H1 (cell line): ENCODE measurements around the gene ARHGEF10L. TPM values are rescaled to one million over a fixed set of nuclear protein-coding genes. Genes with fewer than 3 reads are reported as not detected.

Experiments used
- CTCF ChIA-PET: fragments of 300-600 bp; sonication (Branson Sonifier 250); formaldehyde crosslinking; loops from one replicate; lab custom pipeline; 2021; ENCODE audit not compliant: partially characterized antibody; lab: Charles Lee
- POLR2A ChIA-PET: fragments of 300-600 bp; sonication (Branson Sonifier 250); formaldehyde crosslinking; loops from one replicate; lab custom pipeline; 2021; ENCODE audit warnings: inconsistent platforms; ENCODE audit not compliant: partially characterized antibody; lab: Charles Lee
- DNase-seq, 2 experiments: peaks; one replicate each; pipeline versions ENCODE4 v3.0.0 to v3.0.0-alpha.2; 2010 to 2022; ENCODE audit warnings: low spot score in 2 of 2, low read depth in 1 of 2, mixed read lengths in 1 of 2
- FAIRE-seq: peaks from 2 replicates; lab custom pipeline; 2011; peaks lifted over from hg19 to GRCh38; lab: Jason Lieb, UNC
- H2AFZ ChIP-seq: 2 replicates; pipeline ENCODE4 v1.8.1; 2012; ENCODE audit warnings: low read length, inconsistent platforms
- H2AK5ac ChIP-seq: 2 replicates; pipeline ENCODE4 v1.6.1; 2013; ENCODE audit warnings: low read depth, low read length
- H2BK120ac ChIP-seq: replicated peaks from 2 replicates; pipeline ENCODE3; 2013; ENCODE audit warnings: low read depth, low read length, inconsistent platforms
- H2BK12ac ChIP-seq: 2 replicates; pipeline ENCODE4 v1.6.1; 2013; ENCODE audit warnings: low read depth, low read length
- H2BK15ac ChIP-seq: 2 replicates; pipeline ENCODE4 v1.6.1; 2013; ENCODE audit warnings: low read length
- H2BK20ac ChIP-seq: 2 replicates; pipeline ENCODE4 v1.6.1; 2013; ENCODE audit warnings: low read length
- H2BK5ac ChIP-seq: 2 replicates; pipeline ENCODE4 v1.6.1; 2013; ENCODE audit warnings: low read depth, low read length
- H3K14ac ChIP-seq: 2 replicates; pipeline ENCODE4 v1.6.1; 2013; ENCODE audit warnings: inconsistent platforms; ENCODE audit not compliant: insufficient read length
- H3K18ac ChIP-seq: 2 replicates; pipeline ENCODE4 v1.6.1; 2013; ENCODE audit warnings: low read length; ENCODE audit errors: extremely low read depth
- H3K23ac ChIP-seq: 2 replicates; pipeline ENCODE4 v1.6.1; 2013; ENCODE audit warnings: inconsistent platforms; ENCODE audit not compliant: insufficient read length
- H3K23me2 ChIP-seq: 2 replicates; pipeline ENCODE4 v1.6.1; 2013; ENCODE audit warnings: low read depth, low read length
- H3K27ac ChIP-seq: 2 replicates; pipeline ENCODE4 v1.6.1; 2011; ENCODE audit warnings: low read depth, low read length, inconsistent platforms
- H3K27me3 ChIP-seq, 4 experiments: replicated peaks in 1 of 4; 1 replicate in 1 of 4; 2 replicates in 3 of 4; pipeline versions ENCODE4 v1.6.1 to v1.8.1; 2011 to 2013; ENCODE audit warnings: low read length in 3 of 4, mild to moderate bottlenecking in 3 of 4, inconsistent platforms in 2 of 4, mixed read lengths in 2 of 4, moderate library complexity in 1 of 4; ENCODE audit not compliant: control insufficient read depth in 3 of 4, insufficient read depth in 3 of 4; ENCODE audit errors: extremely low read depth in 1 of 4
- H3K36me3 ChIP-seq, 4 experiments: 2 replicates each; pipeline versions ENCODE4 v1.6.1 to v1.8.1; 2011 to 2013; ENCODE audit warnings: mild to moderate bottlenecking in 4 of 4, low read length in 3 of 4, moderate library complexity in 2 of 4, control low read depth in 1 of 4, inconsistent platforms in 1 of 4; ENCODE audit not compliant: insufficient read depth in 4 of 4, control insufficient read depth in 2 of 4
- H3K4ac ChIP-seq: replicated peaks from 2 replicates; pipeline ENCODE3; 2013; ENCODE audit warnings: low read length, low read depth, mixed read lengths, inconsistent platforms; ENCODE audit not compliant: insufficient read length
- H3K4me1 ChIP-seq, 4 experiments: replicated peaks in 1 of 4; 1 replicate in 1 of 4; 2 replicates in 3 of 4; pipeline versions ENCODE4 v1.6.1 to v1.8.1; 2011 to 2013; ENCODE audit warnings: low read length in 3 of 4, inconsistent platforms in 2 of 4, mixed read lengths in 1 of 4; ENCODE audit not compliant: insufficient read depth in 4 of 4, control insufficient read depth in 3 of 4
- H3K4me2 ChIP-seq, 2 experiments: 2 replicates each; pipeline versions ENCODE4 v1.6.1 to v1.8.1; 2011 to 2013; ENCODE audit warnings: low read depth in 2 of 2, low read length in 2 of 2, control low read depth in 1 of 2, inconsistent platforms in 1 of 2, mild to moderate bottlenecking in 1 of 2; ENCODE audit not compliant: insufficient read depth in 1 of 2
- H3K4me3 ChIP-seq, 4 experiments: fragments of 200-600, 300-600 bp in 1 of 4; sonication (generic), shearing (Covaris generic), sonication (Bioruptor Twin) in 1 of 4; 2 replicates each; pipeline versions ENCODE4 v1.5.1 to v1.8.1; 2011 to 2016; ENCODE audit warnings: low read length in 4 of 4, low read depth in 3 of 4, control low read depth in 2 of 4, inconsistent platforms in 2 of 4, mild to moderate bottlenecking in 2 of 4, mixed read lengths in 1 of 4, moderate library complexity in 1 of 4; ENCODE audit not compliant: insufficient read depth in 2 of 4; ENCODE audit errors: extremely low read depth in 1 of 4
- H3K56ac ChIP-seq: replicated peaks from 2 replicates; pipeline ENCODE3; 2013; ENCODE audit warnings: low read depth, mild to moderate bottlenecking, mixed read lengths, low read length, inconsistent platforms; ENCODE audit not compliant: insufficient read length
- H3K79me1 ChIP-seq: 2 replicates; pipeline ENCODE4 v1.6.1; 2013; ENCODE audit warnings: low read depth, low read length, control low read depth
- H3K79me2 ChIP-seq, 2 experiments: 2 replicates each; pipeline versions ENCODE4 v1.6.1 to v1.8.1; 2012 to 2013; ENCODE audit warnings: low read length in 2 of 2, mild to moderate bottlenecking in 2 of 2, inconsistent platforms in 1 of 2; ENCODE audit not compliant: insufficient read depth in 2 of 2, control insufficient read depth in 1 of 2
- H3K9ac ChIP-seq, 4 experiments: replicated peaks in 1 of 4; 1 replicate in 1 of 4; 2 replicates in 3 of 4; pipeline versions ENCODE4 v1.6.1 to v1.8.1; 2011 to 2013; ENCODE audit warnings: low read depth in 3 of 4, low read length in 3 of 4, control low read depth in 2 of 4, mild to moderate bottlenecking in 2 of 4, moderate library complexity in 2 of 4, inconsistent platforms in 1 of 4; ENCODE audit errors: extremely low read depth in 1 of 4
- H3K9me3 ChIP-seq, 2 experiments: 2 replicates each; pipeline versions ENCODE4 v1.6.1 to v1.8.1; 2012 to 2013; ENCODE audit warnings: mild to moderate bottlenecking in 2 of 2, moderate library complexity in 2 of 2, control low read depth in 1 of 2, inconsistent platforms in 1 of 2, low read depth in 1 of 2, low read length in 1 of 2, mixed read lengths in 1 of 2; ENCODE audit not compliant: insufficient read depth in 2 of 2
- H4K20me1 ChIP-seq, 2 experiments: replicated peaks in 1 of 2; 2 replicates each; pipeline versions ENCODE3 to v1.8.1; 2011 to 2013; ENCODE audit warnings: inconsistent platforms in 2 of 2, low read length in 2 of 2, mild to moderate bottlenecking in 1 of 2; ENCODE audit not compliant: insufficient read depth in 2 of 2, control insufficient read depth in 1 of 2
- H4K5ac ChIP-seq: 2 replicates; pipeline ENCODE4 v1.6.1; 2013; ENCODE audit warnings: low read length, low read depth, mixed read lengths, inconsistent platforms; ENCODE audit not compliant: insufficient read length
- H4K8ac ChIP-seq: 2 replicates; pipeline ENCODE4 v1.8.0; 2013; ENCODE audit warnings: mild to moderate bottlenecking, moderate library complexity, low read length, inconsistent platforms; ENCODE audit not compliant: insufficient read depth; ENCODE audit errors: extremely low read depth
- H4K91ac ChIP-seq: replicated peaks from 2 replicates; pipeline ENCODE3; 2013; ENCODE audit warnings: low read length, mixed read lengths, inconsistent platforms; ENCODE audit not compliant: insufficient read length
- RNF2 ChIP-seq: fragments of 200-900, 300-1000 bp; sonication (generic); IDR thresholded peaks from 2 replicates; pipeline ENCODE4 v1.7.1; 2016; ENCODE audit warnings: borderline replicate concordance, low read depth, mild to moderate bottlenecking, antibody characterized with exemption, low read length; ENCODE audit not compliant: poor library complexity, severe bottlenecking; ENCODE audit errors: missing control alignments
- WGBS, 2 experiments: shearing (Covaris generic) in 1 of 2; methylation state at CpG; one replicate each; pipeline versions ENCODE4 v1.1.6 to v1.1.7; 2013 to 2015; ENCODE audit warnings: low lambda C conversion rate in 2 of 2, mixed read lengths in 2 of 2, inconsistent platforms in 1 of 2, low coverage in 1 of 2, missing lambda C conversion rate in 1 of 2; ENCODE audit not compliant: insufficient replicate concordance in 2 of 2, insufficient coverage in 1 of 2, insufficient read length in 1 of 2; ENCODE audit errors: extremely low coverage in 1 of 2, missing lambda C conversion rate in 1 of 2; 5-methylcytosine and 5-hydroxymethylcytosine counted together
- polyA plus RNA-seq, 7 experiments: library from polyadenylated mRNA; depleted of rRNA in 3 of 7; stranded (reverse) in 5 of 7; unstranded in 2 of 7; fragments of >200 nt in 5 of 7; fragments of 200-250 nt in 2 of 7; gene quantifications; 1 replicate in 5 of 7; 2 replicates in 1 of 7; 4 replicates in 1 of 7; pipeline versions ENCODE4 v1.2.1 to v1.2.3, GENCODE V29; 2011 to 2013; ENCODE audit warnings: missing spikeins in 2 of 7, mixed read lengths in 2 of 7
- total RNA-seq: library from RNA; stranded (reverse); fragmentation: NEBNext Ultra II Directional; extraction: Animal tissue kit (Norgen Biotek cat#: 25700); gene quantifications from 2 replicates; pipeline ENCODE4 v1.2.1, GENCODE V29; 2021
- TF ChIP-seq, protein P1 (sequence below): IDR thresholded peaks from 2 replicates; pipeline ENCODE4 v1.6.1; 2011; ENCODE audit warnings: low read length, improper control_type of control experiment

ARHGEF10L gene
- total and polyA plus RNA-seq, 2 of the 8 experiments (the other 6 are each of a cell fraction or from before 2014, with no cell fraction given) = 33.6 to 39.6 TPM

DNA sequence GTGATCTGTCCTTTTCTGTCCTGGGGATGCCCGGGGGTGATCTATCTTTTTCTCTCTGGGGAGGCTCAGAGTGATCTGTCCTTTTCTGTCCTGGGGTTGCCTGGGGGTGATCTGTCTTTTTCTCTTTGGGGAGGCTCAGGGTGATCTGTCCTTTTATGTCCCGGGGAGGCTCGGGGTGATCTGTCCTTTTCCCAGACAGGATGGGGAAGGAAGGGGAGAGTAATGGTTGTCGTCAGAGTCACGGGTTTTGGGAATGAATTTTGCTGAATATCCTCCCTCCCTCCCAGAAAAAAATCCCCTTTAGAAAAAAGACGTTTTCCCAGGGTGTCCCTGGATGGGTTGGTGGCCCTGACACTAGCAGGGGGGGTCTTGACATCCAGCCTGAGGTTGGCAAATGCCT, 91.5 kb downstream of the ARHGEF10L start:
- ChIA-PET POLR2A (interaction anchor here (1.1 kb wide), 1 partner anchor 11 kb away, joined by 3 read pairs; no protein-coding TSS in a partner anchor), CTCF (interaction anchor here (0.6 to 2.5 kb wide), 7 partner anchors 8 to 951 kb away, joined by 3 to 19 read pairs (median 4); no protein-coding TSS in a partner anchor)
- DNase-seq = no peak

More for the DNA sequence above, 91.5 kb downstream of the ARHGEF10L start:
- Histone ChIP-seq H3K14ac (no peak overlapping the region), H3K4me2 (no peak overlapping the region), H3K79me2 (no peaks in the 10 kb centered on the region), H3K4me1 (peaks cover 0 to 3% (median 0%) of the 10 kb centered on the region in 4 experiments; a peak in 1 of 7 replicates), H4K5ac (no peak overlapping the region), H3K36me3 (peaks cover 9 to 33% (median 25%) of the 10 kb centered on the region in 4 experiments; a peak in 7 of 8 replicates), H4K91ac (no peak overlapping the region), H3K56ac (no peak overlapping the region), H3K9me3 (no peaks in the 10 kb centered on the region), H4K20me1 (peaks cover 0 to 5% of the 10 kb centered on the region in 2 experiments), H3K4ac (no peak overlapping the region), H3K23me2 (no peaks in the 10 kb centered on the region), H3K4me3 (no peak overlapping the region), H2AK5ac (no peak overlapping the region), H2AFZ (no peak overlapping the region), H3K79me1 (0 out of 2 replicates have a peak, but pooled peaks cover 2% of the 10 kb centered on the region), H3K9ac (no peak overlapping the region), H2BK12ac (no peak overlapping the region), H3K27me3 (no peaks in the 10 kb centered on the region), H3K27ac (no peak overlapping the region), H2BK20ac (no peak overlapping the region), H3K18ac (no peak overlapping the region), H2BK120ac (no peak overlapping the region), H4K8ac (no peak overlapping the region), H2BK15ac (no peak overlapping the region), H2BK5ac (no peak overlapping the region; the same call in 1 of the 2 replicates), H3K23ac (no peak overlapping the region)
- no peak for FAIRE-seq
- TF ChIP-seq, protein P1, sequence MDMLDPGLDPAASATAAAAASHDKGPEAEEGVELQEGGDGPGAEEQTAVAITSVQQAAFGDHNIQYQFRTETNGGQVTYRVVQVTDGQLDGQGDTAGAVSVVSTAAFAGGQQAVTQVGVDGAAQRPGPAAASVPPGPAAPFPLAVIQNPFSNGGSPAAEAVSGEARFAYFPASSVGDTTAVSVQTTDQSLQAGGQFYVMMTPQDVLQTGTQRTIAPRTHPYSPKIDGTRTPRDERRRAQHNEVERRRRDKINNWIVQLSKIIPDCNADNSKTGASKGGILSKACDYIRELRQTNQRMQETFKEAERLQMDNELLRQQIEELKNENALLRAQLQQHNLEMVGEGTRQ = no peak
- TF ChIP-seq RNF2 = no peak
- WGBS, 2 experiments = 83% methylated on average over 6 of the region's 6 CpGs; no CpG with 5 or more reads in 1 of the 2 experiments
